HS-27A (cell line): Measurements from ENCODE around the gene AP1M1.

ENCODE experiments used
- DNase-seq: peaks from one replicate; pipeline ENCODE4 v3.0.0-alpha.2; 2012; ENCODE audit warnings: low read depth, missing footprints

AP1M1 gene

DNA sequence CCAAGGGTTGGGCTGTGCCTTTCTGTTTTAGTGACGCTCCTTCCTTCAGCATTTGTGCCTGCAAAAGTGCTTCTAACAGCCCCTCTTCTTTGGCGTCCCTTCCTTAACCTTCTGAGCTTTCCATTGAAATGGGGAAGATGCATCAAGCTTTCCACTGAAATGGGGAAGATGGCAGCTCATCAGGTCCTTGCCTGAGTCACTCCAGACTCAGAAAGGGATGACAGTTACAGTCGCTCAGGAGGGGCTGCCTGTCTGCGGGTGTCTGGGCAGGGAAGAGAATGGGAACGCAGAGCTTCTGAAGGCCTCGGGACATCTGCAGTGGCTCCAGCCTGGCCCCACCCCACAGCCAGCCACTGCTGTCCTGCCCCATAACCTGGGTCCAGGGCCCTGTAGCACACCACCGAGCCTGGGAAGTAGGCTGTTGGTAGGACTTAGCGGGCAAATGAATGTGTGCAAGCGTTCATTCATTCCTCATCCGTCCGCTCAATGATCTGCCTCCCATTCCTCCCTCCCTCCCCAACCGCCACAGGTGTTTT, 9.8 kb downstream of the AP1M1 start:
- no peak for DNase-seq

DNA sequence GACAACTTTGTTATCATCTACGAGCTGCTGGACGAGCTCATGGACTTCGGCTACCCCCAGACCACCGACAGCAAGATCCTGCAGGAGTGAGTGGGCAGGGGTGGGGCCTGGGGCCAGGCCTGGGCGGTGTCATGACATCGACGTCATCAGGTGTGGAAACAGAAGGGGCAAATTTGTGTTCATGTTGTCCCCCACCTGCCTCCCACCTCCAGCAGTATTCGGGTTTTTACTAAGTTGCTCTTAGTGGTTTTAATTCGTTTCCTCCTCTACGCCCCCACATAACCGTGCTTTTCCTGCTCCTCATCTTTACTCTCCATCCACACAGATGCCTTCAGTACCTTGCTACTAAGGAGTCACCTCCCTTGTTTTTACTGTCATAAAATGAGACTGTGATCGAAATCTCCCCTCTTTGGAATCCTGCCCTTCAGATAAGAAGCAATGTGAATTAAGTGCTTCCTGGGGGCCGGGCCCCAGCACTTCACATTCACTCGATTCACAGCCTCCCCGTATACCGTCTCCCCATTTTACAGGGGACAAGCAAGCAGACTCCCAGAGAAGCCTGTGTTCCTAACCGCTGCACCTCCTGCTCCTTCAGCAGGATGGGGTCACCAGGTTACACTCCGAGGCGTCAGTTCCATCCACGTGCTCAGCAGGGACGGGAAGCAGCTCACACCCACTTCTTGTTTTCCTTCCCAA, 10.5 kb downstream of the AP1M1 start:
- no peak for DNase-seq

DNA sequence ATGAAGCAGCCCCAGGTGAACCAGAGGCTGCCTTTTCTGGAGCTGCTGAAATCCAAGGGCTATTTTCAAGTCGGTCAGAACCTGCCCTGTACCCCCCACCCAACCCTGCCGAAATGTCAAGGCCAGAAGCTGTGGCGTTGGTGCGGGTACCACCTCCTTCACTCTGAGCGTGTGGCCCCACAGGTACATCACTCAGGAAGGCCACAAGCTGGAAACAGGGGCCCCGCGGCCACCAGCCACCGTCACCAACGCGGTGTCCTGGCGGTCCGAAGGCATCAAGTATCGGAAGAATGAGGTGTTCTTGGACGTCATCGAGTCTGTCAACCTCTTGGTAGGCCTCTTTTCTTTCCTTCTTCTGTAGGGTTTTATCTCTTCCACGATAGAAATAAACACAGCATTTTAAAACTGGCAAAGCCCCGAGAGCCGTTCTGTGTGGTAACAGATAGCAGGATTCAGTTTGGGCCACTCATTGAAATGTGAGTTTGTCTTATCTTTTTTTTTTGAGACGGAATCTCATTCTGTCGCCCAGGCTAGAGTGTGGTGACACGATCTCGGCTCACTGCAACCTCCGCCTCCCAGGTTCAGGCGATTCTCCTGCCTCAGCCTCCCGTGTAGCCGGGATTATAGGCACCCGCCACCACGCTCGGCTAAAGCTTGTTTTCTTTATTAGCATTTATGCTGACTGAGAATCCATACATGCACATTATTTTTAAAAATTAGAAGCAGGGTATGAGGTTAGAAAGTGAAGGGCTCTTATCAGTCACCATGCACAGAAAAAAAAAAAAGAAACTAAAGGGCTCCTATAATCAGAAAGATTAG, 11.3 kb downstream of the AP1M1 start:
- DNase-seq: no peak

DNA sequence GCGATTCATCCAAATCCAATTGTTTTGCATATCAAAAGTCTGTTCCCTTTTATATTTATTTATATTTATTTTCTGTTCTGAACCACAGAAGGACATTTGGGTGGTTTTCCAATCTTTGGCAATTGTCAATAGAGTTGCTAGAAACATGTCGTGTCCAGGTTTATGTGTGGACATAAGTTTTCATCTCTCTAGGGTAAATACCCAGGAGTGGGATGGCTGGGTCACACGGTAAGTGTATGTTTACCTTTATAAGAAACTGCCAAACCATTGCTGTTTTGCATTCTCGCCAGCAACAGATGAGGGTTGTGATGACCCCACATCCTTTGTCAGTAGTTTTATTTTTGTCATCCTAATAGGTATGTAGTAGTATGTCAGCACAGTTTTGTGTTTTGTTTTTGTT, 12.5 kb downstream of the AP1M1 start:
- DNase-seq: no peak

DNA sequence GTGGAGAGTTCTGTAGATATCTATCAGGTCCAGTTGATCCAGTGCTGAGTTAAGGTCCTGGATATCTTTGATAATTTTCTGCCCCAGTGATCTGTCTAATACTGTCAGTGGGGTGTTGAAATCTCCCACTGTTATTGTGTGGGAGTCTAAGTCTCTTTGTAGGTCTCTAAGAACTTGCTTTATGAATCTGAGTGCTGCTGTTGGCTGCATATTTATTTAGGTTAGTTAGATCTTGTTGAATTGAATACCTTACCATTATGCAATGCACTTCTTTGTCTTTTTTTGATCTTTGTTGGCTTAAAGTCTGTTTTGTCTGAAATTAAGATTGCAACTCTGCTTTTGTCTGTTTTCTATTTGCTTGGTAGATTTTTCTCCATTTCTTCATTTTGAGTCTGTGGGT, 15.4 kb downstream of the AP1M1 start:
- no peak for DNase-seq

DNA sequence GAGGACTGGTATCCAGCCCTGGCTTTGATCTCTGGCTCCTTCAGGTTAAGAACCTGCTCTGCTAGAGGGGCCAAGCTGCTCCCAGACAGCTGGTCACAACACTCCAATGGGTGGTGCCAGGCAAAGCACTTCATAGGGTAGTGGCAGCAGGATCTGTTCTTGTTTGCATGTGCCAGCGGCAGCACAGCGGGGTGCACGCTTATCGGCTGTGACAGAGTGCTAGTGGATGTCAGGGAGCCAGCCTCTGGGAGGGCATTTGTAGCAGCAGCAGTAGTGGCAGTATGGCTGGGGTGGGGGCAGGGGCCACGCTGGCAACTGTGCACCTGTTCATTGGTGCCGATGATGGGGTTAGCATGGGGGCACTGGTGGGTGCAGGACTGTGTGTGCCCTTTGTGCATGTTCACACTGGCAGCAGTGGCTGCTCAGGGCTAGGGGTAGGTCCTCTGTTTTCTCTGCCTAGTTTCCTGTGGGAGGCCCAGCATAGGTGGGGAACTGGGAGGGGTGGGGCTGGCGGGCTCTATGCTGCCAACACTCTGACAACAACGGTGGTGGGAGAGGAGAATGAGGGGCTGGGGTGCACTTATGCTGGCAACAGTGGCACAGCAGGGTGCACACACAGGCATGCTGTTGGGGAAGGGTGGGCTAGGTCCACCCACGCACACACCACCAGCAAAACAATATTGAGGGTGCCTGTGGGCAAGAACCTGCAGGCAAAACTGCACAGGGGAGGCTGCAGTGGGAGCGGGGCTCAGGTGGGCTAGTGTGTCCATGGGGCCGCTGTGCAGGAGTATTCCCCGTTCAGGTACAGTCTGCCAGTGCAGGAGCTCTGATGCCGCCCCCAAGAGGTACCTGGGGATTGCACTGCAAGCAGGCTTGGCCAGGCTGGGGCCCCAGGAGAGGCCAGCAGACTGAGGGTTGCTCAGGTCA, 19.3 kb downstream of the AP1M1 start:
- DNase-seq: no peak

DNA sequence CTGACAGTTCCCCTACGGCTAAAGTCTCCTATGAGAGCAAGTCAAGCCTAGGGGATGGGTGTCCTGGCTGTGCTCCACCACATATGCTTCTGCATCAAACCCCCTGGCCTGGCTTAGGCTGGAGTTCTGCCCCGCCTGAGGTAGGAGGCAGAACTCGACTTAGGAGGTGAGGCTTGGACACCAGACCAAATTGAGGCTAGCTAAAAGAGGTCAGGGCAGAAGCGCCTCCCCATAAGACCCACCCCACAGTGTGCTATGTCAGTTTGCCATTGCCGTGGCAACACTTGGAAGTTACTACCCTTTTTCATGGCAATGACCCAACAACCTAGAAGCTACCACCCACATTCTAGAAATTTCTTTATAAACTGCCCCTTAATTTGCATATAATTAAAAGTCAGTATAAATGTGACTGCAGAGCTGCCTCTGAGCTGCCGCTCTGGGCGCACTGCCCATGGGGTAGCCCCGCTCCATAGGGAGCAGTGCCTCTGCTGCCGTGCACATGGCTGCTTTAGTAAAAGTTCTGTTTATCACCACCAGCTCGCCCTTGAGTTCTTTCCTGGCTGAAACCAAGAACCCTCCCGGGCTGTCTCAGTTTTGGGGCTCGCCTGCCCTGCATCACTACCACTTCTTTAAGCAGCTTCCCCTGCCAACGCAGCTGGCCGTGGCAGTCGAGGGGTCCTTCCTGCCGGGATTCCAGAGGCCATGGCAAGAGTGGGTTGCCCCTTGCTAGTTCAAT, 20.2 kb downstream of the AP1M1 start:
- no peak for DNase-seq

DNA sequence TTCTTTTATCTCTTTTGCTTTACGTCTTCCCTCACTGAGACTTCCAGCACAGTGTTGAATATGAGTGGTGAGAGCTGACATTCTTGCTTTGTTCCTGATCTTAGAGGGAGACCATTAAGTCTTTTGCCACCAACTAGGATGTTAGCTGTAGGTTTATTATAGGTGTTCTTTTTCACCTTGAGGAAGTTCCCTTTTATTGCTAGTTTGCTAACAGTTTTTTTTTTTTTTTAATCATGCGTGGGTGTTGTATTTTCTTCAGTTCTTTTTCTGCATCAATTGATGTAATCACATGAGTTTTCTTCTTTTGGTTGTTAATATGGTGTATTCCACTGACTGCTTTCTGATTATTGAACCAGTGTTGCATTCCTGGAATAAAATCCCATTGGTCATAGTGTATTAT, 21.1 kb downstream of the AP1M1 start:
- no peak for DNase-seq

DNA sequence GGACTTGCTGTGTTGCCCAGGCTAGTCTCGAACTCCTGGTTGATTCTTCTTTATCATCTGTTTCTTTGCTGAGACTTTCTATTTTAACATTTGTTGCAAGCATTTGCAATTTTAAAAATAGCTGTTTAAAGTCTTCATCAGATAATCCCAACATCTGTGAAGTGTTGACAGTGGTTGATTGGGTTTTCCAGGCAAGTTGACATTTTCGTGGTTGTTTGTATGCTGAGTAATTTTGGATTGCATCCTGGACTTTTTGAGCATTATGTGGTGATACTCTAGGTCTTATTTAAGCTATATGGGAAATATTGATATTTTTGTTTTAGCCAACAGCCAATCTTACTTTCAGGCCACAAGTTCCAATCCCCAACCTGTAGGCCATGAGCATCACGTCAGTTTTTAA, 25.1 kb downstream of the AP1M1 start:
- DNase-seq: no peak

DNA sequence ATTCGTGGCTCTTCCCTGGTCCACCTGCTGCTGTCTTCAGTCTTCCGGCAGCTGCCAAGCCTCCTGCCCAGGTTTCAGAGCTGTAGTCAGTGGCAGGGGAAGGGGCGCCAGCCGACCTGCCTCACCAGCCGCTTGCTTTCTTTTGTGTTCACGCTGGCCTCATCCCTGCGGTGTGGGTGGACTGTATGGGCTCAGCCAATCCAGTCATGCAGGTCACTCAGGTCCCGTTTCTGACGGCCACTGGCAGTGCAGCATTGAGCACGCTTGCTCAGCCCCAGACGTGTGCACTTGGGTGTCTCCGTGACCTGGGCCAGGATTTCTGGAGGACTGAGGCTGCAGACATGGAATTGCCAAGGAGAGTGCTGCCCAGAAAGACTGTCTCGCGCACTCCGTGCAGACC, 26.0 kb downstream of the AP1M1 start:
- no peak for DNase-seq

DNA sequence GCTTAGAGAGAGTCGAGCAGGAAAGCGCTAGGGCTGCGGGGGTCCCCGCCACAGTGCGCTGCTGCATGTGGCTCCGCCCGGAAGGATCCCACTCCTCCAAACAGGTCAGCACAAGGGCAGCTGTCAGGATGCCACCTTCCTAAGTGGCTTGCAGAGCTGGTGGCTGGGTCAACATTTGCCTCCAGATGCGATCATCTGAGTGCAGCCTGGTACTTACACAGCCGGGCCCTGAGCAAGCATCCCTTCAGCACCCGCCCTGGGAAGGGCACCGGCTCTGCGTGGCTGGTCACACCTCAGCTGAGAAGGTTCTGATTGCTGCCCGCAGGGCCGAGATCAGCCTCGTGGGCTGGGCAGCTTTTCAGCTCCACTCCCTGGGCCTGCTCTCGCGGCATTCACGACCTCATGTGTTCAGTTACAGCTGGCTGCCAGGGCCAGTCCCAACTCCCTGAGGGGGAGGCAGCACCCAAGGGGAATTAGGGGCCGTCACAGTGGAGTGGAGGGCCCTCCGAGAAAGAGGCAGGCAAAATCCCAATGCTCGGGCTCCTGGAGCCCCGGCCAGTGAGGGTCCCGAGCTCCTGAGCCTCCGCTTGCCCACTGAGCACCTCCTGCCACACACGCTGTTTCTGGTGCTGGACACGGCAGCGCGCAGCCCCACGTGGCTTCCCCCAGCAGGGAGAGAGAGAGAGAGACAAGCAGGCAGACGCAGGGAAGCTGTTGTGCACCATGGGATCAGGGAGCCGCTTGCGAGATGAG, 26.8 kb downstream of the AP1M1 start:
- no peak for DNase-seq

DNA sequence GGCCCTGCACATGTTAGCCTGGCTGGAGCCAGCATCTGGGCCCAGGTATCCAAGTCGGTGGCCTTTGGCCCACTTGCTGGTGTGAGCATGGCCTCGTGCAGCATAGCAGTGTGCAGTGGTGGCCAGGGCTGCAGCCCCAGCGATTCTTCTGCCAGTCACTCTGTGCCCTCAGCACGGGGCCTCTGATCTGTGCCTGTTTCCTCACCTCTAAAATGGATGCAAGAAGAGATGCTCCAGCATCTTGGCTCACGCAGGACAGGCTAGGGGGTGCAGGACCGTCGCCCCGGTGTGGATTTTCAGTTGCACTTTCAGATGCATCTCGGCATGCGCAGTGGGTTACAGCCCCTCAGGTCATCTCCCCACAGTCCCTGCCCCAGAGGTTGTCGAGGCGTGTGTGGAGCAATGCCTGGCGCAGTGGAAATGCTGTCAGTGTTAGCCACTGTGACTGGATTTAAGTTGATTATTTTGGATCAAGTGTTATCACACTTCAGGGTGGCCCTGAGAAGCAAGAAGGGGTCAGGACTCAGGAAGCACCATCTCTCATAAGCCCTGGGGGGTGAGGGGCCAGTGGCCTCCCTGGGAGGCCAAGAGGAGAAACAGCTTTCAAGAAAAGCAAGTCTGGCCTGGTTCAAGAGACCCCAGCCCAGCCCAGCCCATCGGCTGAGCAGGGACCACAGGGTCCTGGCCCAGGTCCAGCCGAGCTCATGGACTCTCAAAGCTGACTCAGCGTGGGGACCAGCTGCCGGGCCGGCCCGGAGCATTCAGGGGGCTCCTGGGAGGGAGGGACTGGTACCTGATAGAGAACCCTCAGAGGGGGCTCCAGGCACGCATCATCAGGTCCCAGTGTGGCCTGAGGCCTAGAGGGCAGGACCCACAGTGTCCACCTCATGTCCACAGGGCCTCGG, 27.8 kb downstream of the AP1M1 start:
- no peak for DNase-seq

DNA sequence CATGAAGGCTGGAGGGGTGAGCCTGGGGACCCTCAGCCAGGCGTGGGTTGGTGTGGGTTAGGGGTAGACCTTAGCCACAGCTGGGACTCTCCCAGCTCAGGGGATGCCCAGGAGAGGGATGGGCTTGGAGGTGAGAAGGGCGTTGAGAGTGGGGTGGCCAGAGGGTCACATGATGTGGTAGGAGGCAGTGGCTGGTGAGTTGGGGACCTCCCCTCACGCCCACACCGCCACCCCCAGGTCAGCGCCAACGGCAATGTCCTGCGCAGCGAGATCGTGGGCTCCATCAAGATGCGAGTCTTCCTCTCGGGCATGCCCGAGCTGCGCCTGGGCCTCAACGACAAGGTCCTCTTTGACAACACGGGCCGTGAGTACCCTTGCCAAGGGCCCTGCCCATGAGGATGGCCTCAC, 28.5 kb downstream of the AP1M1 start:
- no peak for DNase-seq

DNA sequence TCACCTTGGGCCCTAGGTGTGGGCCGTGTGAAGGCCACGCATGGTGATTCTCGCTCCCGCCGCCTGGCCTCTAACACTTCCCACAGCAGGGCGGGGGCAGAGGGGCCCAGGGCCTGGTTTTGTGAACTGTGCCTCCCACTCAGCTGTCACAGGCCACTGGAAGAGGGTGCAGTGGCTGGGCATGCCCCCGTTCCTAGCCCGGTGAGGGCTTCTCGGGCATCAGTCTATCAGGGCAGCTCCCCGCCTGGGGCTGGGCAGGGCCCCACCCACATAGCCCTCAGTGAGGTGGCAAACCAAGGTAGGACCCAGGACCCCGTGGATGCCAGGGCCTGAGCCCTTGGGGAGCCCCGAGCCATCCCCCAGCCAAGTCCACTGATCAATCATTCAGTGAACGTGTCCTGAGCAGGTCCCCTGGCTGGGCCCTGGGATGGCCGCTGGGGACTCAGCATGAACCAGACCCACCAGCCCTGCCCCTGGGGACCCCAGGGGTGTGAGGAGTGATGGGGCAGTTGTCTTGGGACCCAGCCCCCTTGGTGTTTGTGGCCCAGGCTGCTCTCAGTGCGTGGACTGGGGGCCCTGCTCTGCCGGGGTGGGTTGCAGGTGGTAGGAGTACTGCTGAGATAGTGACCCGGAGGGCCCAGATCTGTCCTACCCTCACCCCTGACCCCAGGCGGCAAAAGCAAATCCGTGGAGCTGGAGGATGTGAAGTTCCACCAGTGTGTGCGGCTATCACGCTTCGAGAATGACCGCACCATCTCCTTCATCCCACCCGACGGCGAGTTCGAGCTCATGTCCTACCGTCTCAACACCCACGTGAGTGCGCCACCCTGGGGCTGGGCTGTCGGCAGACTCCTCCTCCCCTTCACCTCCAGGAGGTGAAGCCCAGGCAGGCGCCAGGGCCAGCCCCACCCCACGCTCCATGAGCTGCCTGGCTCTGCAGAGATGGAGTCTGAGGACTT, 29.4 kb downstream of the AP1M1 start:
- no peak for DNase-seq

DNA sequence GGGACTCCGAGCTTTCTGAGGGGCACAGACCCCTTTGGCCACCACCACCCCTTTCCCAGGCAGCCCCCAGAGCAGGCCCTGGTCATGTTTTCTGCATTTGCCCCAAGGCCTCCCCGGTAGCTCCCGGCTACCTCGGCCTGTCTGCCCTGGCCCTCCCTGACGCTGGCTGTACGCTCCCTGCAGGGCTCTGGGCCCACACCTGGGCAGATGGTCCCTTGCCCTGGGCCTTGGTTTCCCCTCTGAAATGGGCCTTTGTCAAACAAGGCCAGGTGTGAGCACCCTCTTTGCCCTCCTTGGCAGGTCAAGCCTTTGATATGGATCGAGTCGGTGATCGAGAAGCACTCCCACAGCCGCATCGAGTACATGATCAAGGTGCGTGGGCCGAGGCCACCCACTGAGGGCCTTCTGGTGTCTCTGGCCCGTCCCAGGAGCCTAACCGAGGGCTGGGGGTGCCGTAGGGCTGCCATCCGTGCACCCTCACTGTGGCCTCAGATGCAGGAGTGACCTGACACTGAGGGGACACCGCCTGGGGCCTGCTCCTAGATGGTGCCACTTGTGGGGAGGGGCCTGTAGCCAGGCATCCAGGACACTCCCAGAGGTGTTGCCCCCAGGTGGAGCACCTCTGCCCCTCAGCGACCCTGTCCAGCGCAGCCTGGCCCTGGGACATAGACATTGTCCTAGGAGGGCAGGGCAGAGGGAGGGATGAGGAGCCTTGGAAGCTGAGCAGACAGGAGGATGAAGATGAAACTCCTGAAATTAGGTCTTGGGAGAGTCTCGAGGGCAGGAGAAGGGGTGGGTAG, 30.3 kb downstream of the AP1M1 start:
- DNase-seq: no peak

DNA sequence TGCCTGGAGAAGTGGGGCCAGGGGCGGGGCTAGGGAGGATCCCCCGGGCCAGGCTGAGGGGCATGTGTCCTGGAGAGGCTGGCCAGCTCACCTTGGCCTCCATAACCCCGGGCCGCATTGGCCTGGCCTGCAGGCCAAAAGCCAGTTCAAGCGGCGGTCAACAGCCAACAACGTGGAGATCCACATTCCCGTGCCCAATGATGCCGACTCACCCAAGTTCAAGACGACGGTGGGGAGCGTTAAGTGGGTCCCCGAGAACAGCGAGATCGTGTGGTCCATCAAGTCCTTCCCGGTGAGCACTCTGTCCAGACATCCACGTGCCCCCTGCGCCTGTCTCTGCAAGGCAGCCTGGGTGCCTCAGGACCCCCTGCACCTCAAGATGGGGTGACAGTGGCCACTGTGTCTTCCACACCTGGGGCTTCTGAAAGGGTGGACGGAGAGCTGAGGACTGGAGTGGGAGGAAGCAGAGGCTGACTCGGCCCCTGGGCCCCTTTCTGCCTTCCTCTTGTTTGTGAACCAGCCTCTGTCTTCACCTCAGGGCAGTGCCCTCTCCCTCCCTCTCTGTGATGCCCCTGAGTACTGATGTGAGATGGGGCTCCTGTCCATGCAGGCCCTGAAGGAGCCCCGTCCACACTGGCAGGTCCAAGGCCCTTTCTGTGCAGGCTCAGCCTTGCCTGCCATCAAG, 31.1 kb downstream of the AP1M1 start:
- DNase-seq: no peak

DNA sequence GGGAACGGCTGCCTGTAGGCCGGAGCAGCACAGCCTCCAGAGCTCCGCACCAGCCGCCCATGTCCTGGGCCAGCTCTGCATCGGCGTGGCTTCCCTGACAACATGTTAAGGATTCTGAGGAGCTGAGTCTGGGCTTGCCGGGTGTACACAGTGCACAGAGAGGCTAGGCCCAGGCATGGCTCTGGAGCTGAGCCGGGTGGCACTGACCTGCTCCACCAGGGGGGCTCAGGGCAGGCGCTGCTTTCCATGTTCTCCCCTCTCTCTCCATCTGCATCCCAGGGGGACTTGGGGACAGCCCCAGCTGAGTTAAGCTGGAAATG, 31.6 kb downstream of the AP1M1 start:
- DNase-seq: no peak
